HG03558 (cell line): ENCODE results near the gene TM4SF5.

ENCODE experiments used
- ATAC-seq: cut with Tn5 transposase; IDR thresholded peaks from one replicate; pipeline ENCODE4 v1.9.1; 2021; ENCODE audit warnings: moderate number of reproducible peaks; ENCODE audit not compliant: unreplicated experiment; ENCODE audit errors: extremely low read depth

TM4SF5 gene

DNA sequence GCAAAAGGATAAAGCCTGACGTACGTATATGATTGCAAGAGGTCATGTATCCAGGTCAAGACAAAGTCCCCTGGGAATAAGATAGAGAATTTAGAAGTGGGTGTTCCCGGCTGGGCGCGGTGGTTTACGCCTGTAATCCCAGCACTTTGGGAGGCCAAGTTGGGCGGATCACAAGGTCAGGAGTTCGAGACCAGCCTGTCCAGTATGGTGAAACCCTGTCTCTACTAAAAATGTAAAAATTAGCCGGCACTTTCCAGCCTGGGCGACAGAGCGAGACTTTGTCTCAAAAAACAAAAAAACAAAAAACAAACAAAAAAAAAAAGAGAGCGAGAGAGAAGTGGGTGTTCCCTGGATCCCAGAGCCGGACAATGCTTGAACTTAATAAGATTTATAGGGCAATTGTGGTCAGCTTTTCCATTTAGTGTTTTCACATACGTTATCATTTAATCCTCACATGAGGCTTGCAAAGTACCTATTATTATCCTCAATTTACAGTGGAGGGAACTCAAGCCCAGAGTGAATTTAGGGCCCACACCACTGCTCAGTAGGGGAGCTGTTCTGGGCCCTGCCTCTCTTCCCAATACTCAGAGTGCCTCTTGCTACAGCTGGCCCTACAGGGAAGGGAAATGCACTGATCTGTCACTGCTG is 16.6 kb downstream of the TM4SF5 start:
- ATAC-seq, result no peak

- ATAC-seq, result no peak
These were observed 17.4 kb downstream of the TM4SF5 start, which contains the start of gene GLTPD2 for GRCh38 chr17:4788807-4789700. Gene GLTPD2, plus strand, starts transcription at chr17:4788964. Its CDS starts 48 bp downstream, at chr17:4789012.

DNA sequence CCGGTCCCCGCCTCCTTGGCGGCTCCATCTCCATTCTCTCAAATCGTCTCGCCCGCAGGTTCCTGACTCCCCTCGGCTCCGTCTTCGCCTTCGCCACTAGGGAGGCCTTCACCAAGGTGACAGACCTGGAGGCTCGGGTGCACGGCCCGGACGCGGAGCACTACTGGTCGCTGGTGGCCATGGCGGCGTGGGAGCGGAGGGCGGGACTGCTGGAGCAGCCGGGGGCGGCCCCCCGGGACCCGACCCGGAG is 17.9 kb downstream of the TM4SF5 start:
- no peak for ATAC-seq

GRCh38 chr17:4789951-4790704 is 18.4 kb downstream of the TM4SF5 start:
- no peak for ATAC-seq

- ATAC-seq, result no peak
These were observed 19.0 kb downstream of the TM4SF5 start for GRCh38 chr17:4790705-4791088.

- ATAC-seq, result no peak
These were observed 23.5 kb downstream of the TM4SF5 start for GRCh38 chr17:4795168-4795567.

DNA sequence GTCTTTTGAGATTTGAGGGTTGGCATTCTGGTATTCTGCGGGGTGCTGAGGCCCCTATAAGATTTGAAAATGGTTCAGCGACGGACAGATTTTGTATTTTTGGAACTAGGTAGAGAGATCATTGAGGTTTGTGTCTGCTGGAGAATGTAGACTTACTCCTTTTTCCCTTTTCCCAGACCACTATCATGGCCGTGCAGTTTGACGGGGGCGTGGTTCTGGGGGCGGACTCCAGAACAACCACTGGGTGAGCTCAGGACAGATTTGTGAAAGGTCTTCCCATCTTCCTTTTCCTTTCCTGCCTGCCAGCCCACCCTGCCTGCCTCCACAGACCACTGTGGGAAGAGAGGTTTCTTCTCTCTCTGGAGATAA is 24.9 kb downstream of the TM4SF5 start:
- no peak for ATAC-seq

DNA sequence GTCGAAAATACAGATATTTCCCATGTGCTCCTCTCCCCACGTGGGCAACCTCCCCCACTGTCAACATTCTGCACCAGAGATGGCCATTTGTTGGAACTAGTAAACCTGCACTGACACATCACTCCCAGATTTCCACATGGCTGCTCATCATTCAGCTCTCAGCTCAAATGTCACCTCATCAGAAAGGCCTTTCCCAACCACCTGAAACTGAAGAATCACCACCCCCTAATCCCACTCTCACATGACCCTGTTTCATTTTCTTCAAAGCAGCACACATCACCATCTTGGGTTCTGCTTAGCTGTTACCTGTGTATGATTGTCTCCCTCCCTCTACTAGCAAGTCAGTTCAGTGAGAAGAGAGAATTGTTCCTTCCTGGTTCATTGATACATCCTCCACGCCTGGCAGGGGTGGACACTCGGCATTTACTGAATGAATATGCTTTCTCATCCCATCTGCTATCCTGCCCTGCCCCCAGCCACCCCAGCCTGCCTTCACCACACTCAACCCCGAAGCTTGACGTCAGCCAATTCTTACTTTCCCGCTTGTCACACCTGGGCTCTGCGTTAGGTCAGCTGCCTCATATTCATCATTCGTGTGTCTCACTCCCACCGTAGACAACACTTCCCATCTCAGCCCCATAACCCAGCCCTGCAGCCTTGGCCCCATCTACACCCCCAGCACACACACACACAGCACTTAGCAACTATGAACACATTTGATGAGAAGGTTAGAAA is 28.9 kb downstream of the TM4SF5 start:
- no peak for ATAC-seq

GRCh38 chr17:4802228-4802627 is 30.5 kb downstream of the TM4SF5 start, which contains the start of gene C17orf114:
Gene C17orf114, minus strand, starts transcription at chr17:4802328.
- ATAC-seq, result no peak

- ATAC-seq, result no peak
These were observed 34.7 kb downstream of the TM4SF5 start for GRCh38 chr17:4806456-4806776.

- ATAC-seq, result no peak
These were observed 35.3 kb downstream of the TM4SF5 start, which contains the start of gene PLD2 for GRCh38 chr17:4806777-4807604. Gene PLD2, plus strand, starts transcription at chr17:4807152. Its CDS starts 621 bp downstream, at chr17:4807773.

GRCh38 chr17:4807605-4808377 is 36.1 kb downstream of the TM4SF5 start:
- ATAC-seq, result no peak

DNA sequence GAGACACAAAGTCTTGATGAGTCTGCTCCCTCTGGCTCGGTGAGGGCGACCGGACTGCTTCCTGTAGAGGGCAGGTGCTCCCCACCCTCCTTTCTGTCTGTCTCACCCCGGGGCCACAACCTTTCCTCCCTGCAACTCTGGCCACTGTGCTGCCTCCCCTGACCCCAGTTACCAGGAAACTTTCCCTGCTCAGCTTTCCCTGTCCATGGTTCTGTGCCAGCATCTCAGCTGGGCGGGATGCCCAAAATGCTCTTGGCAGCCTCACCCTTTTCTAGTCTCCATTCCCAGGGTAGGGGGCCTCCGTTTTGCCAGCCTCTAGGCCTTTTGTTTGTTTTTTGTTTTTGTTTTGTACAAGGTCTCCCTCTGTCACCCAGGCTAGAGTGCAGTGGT is 36.7 kb downstream of the TM4SF5 start:
- ATAC-seq, result no peak

GRCh38 chr17:4810696-4811290 is 39.1 kb downstream of the TM4SF5 start:
- ATAC-seq, result no peak

DNA sequence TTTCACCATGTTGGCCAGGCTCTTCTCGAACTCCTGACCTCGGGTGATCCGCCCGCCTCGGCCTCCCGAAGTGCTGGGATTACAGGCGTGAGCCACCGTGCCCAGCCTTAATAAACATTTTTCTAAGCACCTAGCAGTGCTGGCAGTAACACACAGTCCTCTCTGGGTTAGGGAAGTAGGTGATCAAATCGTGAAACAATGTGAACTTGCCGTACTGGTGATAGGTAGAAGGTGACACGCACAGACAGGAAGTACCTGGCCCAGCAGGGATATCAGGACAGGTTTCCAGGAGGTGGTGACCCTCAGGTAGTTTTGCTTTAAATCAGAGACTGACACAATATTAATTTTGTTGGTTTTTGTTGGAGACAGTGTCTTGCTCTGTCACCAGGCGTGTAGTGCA is 39.8 kb downstream of the TM4SF5 start:
- no peak for ATAC-seq

DNA sequence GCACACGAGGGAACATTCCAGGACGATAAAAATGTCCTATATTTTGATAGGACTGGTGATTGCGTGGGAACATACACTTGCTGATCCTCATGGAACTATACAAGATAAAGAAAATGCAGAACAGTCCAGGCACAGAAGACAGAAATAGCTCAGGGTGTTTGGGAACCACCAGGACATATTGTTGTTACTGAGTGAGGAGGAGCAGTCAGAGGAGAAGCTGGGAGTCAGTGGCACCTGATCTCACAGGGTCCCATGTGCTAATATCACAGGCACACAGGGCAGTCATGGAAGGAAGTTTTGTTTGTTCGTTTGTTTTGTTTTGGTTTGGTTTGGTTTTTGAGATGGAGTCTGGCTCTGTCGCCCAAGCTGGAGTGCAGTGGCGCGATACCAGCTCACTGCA is 41.0 kb downstream of the TM4SF5 start:
- ATAC-seq, result no peak

DNA sequence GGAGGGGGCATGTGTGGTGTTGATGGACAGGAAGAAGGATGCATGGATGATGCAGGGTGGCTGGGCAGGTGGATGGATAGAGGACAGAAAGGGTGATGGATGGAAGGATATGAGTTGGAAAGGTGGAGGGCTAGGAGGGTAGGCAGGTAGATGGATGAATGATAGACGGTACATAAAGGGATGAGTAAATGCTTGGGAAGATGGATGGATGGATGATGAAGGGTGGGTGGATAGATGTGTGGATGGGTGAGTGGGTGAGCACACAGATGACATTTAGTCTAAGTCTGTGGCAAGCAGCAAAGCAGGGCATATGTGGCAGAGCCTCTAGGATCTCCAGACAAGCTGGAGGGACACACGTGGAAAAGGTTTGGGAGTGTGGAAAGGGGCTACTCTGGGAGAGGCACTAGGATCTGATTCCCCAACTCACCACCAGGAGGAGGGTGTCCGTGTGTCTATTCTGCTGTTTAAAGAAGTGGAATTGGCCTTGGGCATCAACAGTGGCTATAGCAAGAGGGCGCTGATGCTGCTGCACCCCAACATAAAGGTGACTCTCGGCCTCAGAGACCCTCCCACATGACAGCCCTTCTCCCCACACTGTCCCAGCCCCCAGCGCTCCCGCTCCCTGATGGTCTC is 43.5 kb downstream of the TM4SF5 start:
- no peak for ATAC-seq

- no peak for ATAC-seq
These were observed 45.1 kb downstream of the TM4SF5 start for GRCh38 chr17:4816826-4817225.
